Ramos (cell line): ENCODE measurements around the gene NFILZ.

ENCODE experiments used
- in situ Hi-C: fragments of 300-500 bp; cut with MboI; formaldehyde crosslinking; loops from one replicate; pipeline ENCODE4 v1.14.3; 2022; ENCODE audit warnings: low sequenced_read_pairs; ENCODE audit not compliant: unreplicated experiment

The NFILZ gene

DNA sequence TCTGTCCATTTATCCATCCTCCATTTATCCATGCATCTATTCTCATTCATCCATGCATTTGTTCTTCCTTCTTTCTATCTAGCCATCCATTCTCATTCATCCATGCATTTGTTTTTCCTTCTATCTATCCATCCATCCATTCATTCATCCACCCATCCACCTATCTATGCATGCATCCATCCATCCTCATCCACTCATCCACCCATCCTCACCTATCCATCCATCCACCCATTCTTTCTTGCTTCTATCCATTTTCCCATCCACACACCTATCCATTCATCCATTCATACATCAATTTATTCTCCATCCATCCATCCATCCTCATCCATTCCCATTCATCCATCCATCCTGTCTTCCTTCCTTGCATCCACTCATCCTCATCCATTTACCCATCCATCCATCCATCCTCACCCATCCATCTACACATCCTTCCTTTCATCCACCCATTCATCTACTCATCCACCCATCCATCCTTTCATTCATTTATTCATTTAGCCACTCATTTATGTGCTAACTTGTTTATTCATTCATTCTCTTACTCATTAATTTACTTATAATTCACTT is 47.9 kb downstream of the NFILZ start:
- in situ Hi-C loops, result no loop called here
